ENCODE data around the gene KRTAP19-3. TPM values are rescaled to one million over a fixed set of nuclear protein-coding genes. Genes with fewer than 3 reads are reported as not detected.

KRTAP19-3 gene
- total RNA-seq, 1 donor from 2014 or later: not detected

DNA sequence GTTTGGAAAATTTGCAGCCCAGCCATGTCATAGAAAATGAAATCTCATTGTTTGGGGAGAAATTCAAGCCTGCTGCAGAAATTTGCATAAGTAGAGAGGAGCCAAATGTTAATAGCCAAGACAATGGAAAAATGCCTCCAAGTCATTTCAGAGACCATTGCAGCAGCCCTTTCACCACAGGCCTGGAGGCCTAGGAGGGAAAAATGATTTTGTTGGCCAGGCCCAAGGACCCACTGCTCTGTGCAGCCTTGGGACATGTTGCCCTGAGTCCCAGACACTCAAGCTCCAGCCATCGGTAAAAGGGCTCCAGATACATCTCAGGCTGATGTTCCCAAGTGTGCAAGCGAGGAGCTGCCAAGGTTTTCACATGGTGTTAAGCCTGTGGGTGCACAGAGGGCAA is 5.6 kb downstream of the KRTAP19-3 start:
- Histone ChIP-seq H3K9ac (ENCODE audit: low read length) (no peak overlapping the region), H3K9me3 (ENCODE audit: insufficient read depth, low read depth, low read length) (peaks cover 5% of the 10 kb centered on the region), H3K27me3 (ENCODE audit: insufficient read depth, low read length) (no peaks in the 10 kb centered on the region), H3K4me3 (ENCODE audit: insufficient read depth, low read depth, low read length) (no peak overlapping the region), H3K79me2 (ENCODE audit: insufficient read depth, low read length) (no peaks in the 10 kb centered on the region), H3K36me3 (ENCODE audit: insufficient read depth, low read length) (no peaks in the 10 kb centered on the region), H3K4me1 (ENCODE audit: insufficient read depth, low read length) (no peaks in the 10 kb centered on the region), H3K27ac (ENCODE audit: low read depth, low read length) (no peak overlapping the region), H3K4me2 (ENCODE audit: low read length) (no peak overlapping the region), H2AFZ (ENCODE audit: low read depth, low read length) (no peak overlapping the region), H4K20me1 (ENCODE audit: insufficient read depth, low read length) (no peaks in the 10 kb centered on the region)
- no peak for FAIRE-seq
- no peaks in the 10 kb centered on the region for H3K36me3 Mint-ChIP-seq (ENCODE audit: low read depth, unreplicated experiment)
- TF ChIP-seq EZH2 (IDR thresholded peaks at IDR 0.05; ENCODE audit: insufficient read depth, low read length): no peak
- TF ChIP-seq, protein P1, sequence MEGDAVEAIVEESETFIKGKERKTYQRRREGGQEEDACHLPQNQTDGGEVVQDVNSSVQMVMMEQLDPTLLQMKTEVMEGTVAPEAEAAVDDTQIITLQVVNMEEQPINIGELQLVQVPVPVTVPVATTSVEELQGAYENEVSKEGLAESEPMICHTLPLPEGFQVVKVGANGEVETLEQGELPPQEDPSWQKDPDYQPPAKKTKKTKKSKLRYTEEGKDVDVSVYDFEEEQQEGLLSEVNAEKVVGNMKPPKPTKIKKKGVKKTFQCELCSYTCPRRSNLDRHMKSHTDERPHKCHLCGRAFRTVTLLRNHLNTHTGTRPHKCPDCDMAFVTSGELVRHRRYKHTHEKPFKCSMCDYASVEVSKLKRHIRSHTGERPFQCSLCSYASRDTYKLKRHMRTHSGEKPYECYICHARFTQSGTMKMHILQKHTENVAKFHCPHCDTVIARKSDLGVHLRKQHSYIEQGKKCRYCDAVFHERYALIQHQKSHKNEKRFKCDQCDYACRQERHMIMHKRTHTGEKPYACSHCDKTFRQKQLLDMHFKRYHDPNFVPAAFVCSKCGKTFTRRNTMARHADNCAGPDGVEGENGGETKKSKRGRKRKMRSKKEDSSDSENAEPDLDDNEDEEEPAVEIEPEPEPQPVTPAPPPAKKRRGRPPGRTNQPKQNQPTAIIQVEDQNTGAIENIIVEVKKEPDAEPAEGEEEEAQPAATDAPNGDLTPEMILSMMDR (IDR thresholded peaks at IDR 0.05; ENCODE audit: insufficient read depth, low read depth, low read length): no peak
- no peak for DNase-seq (ENCODE audit: low read depth)
- H3K4me3 Mint-ChIP-seq (ENCODE audit: unreplicated experiment): no peak overlapping the region
- H3K27me3 Mint-ChIP-seq (ENCODE audit: low read depth, unreplicated experiment): no peaks in the 10 kb centered on the region
- peaks cover 7% of the 10 kb centered on the region for H3K9me3 Mint-ChIP-seq (ENCODE audit: unreplicated experiment)
- no peak overlapping the region for H3K27ac Mint-ChIP-seq (ENCODE audit: unreplicated experiment)
- H3K4me1 Mint-ChIP-seq (ENCODE audit: low read depth, unreplicated experiment): no peaks in the 10 kb centered on the region

- H3K36me3 Mint-ChIP-seq (ENCODE audit: low read depth, unreplicated experiment): no peaks in the 10 kb centered on the region
- Histone ChIP-seq H4K20me1 (ENCODE audit: insufficient read depth, low read length) (no peaks in the 10 kb centered on the region), H3K4me1 (ENCODE audit: insufficient read depth, low read length) (no peaks in the 10 kb centered on the region), H3K4me2 (ENCODE audit: low read length) (no peak overlapping the region), H3K9me3 (ENCODE audit: insufficient read depth, low read depth, low read length) (peaks cover 5% of the 10 kb centered on the region), H2AFZ (ENCODE audit: low read depth, low read length) (no peak overlapping the region), H3K79me2 (ENCODE audit: insufficient read depth, low read length) (no peaks in the 10 kb centered on the region), H3K4me3 (ENCODE audit: insufficient read depth, low read depth, low read length) (no peak overlapping the region), H3K36me3 (ENCODE audit: insufficient read depth, low read length) (no peaks in the 10 kb centered on the region), H3K27me3 (ENCODE audit: insufficient read depth, low read length) (no peaks in the 10 kb centered on the region), H3K9ac (ENCODE audit: low read length) (no peak overlapping the region), H3K27ac (ENCODE audit: low read depth, low read length) (no peak overlapping the region)
- FAIRE-seq (no peak), DNase-seq (ENCODE audit: low read depth) (no peak)
- H3K27me3 Mint-ChIP-seq (ENCODE audit: low read depth, unreplicated experiment): no peaks in the 10 kb centered on the region
- TF ChIP-seq, protein P1 (IDR thresholded peaks at IDR 0.05; ENCODE audit: insufficient read depth, low read depth, low read length): no peak
- no peak for TF ChIP-seq EZH2 (IDR thresholded peaks at IDR 0.05; ENCODE audit: insufficient read depth, low read length)
- no peak overlapping the region for H3K4me3 Mint-ChIP-seq (ENCODE audit: unreplicated experiment)
- H3K9me3 Mint-ChIP-seq (ENCODE audit: unreplicated experiment): peaks cover 7% of the 10 kb centered on the region
- H3K4me1 Mint-ChIP-seq (ENCODE audit: low read depth, unreplicated experiment): peaks cover 1% of the 10 kb centered on the region
- H3K27ac Mint-ChIP-seq (ENCODE audit: unreplicated experiment): no peak overlapping the region
Measured at GRCh38 chr21:30482130-30482529, 9.7 kb downstream of the KRTAP19-3 start.

DNA sequence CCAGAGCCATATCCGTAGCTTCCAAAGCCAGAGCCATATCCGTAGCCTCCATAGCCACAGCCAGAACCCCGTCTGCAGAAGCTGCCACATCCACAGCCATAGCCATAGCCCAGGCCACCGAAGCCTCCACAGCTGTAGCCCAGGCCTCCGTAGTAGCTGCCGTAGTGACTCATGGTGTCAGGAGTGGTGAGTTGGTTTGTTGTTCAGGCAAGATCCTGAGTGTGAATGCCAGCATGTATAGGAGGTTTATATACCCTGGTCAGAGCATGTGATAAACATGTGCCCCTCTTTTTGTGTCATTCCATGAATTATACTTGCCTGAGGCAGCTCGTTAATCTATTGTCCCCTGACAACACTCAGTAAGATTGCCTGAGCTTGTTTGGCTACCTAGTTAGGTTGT is 11.7 kb downstream of the KRTAP19-3 start, which contains the start of gene KRTAP19-1:
Gene KRTAP19-1 (minus strand): TSS at position 223 of the 400 bp plus-strand sequence. CDS start 50 bp downstream, at position 173.
- no peaks in the 10 kb centered on the region for H3K4me1 ChIP-seq (ENCODE audit: insufficient read depth, low read length)
- Mint-ChIP-seq H3K4me1 (ENCODE audit: low read depth, unreplicated experiment) (peaks cover 1% of the 10 kb centered on the region), H3K36me3 (ENCODE audit: low read depth, unreplicated experiment) (no peaks in the 10 kb centered on the region), H3K27me3 (ENCODE audit: low read depth, unreplicated experiment) (no peaks in the 10 kb centered on the region), H3K9me3 (ENCODE audit: unreplicated experiment) (no peaks in the 10 kb centered on the region), H3K4me3 (ENCODE audit: unreplicated experiment) (no peak within 1 kb of the TSS), H3K27ac (ENCODE audit: unreplicated experiment) (no peak within 1 kb of the TSS)
- FAIRE-seq (no peak), DNase-seq (ENCODE audit: low read depth) (no peak)
- no peaks in the 10 kb centered on the region for H3K27me3 ChIP-seq (ENCODE audit: insufficient read depth, low read length)
- H3K9ac ChIP-seq (ENCODE audit: low read length): no peak within 1 kb of the TSS
- no peak within 1 kb of the TSS for H3K4me3 ChIP-seq (ENCODE audit: insufficient read depth, low read depth, low read length)
- no peaks in the 10 kb centered on the region for H3K36me3 ChIP-seq (ENCODE audit: insufficient read depth, low read length)
- H3K4me2 ChIP-seq (ENCODE audit: low read length): no peak within 1 kb of the TSS
- H3K79me2 ChIP-seq (ENCODE audit: insufficient read depth, low read length): no peaks in the 10 kb centered on the region
- TF ChIP-seq, protein P1 (IDR thresholded peaks at IDR 0.05; ENCODE audit: insufficient read depth, low read depth, low read length): no peak
- TF ChIP-seq EZH2 (IDR thresholded peaks at IDR 0.05; ENCODE audit: insufficient read depth, low read length): no peak
- H3K27ac ChIP-seq (ENCODE audit: low read depth, low read length): no peak within 1 kb of the TSS
- no peak within 1 kb of the TSS for H2AFZ ChIP-seq (ENCODE audit: low read depth, low read length)
- H4K20me1 ChIP-seq (ENCODE audit: insufficient read depth, low read length): no peaks in the 10 kb centered on the region
- H3K9me3 ChIP-seq (ENCODE audit: insufficient read depth, low read depth, low read length): peaks cover 1% of the 10 kb centered on the region

Data from astrocyte (in vitro differentiated cells and primary cell).